Stimulated activated CD4-positive, alpha-beta T cell treated with anti-CD3 and anti-CD28 coated beads, TNF-alpha, amount 100 ng/mL, for 1 hour (primary cell): ENCODE data around the gene ZBED1.
"Not testable (repeated sequence)": the region's sequence is repeated elsewhere in the genome, so short reads cannot be mapped to it uniquely, and the experiment has no call there.

Source experiments
- DNase-seq, 3 donors: peaks; one replicate each; pipeline ENCODE4 v3.0.0-alpha.2; 2020; ENCODE audit warnings: low read depth in 3 of 3, low spot score in 1 of 3

ZBED1 gene

DNA sequence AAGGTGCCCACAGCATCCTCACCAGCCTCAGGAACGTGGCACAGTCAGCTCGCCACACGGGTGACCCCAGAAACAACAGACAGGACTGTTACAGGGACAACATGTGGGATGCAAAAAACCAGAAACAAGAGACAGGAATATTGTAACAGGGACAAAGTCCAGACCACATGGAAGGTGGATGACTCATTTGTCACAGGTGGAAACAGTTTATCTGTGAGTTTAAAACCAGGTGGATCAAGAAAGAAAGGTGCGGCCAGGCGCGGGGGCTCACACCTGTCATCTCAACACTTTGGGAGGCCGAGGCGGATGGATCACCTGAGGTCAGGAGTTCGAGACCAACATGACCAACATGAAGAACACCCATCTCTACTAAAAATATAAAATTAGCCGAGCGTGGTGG, 23.5 kb downstream of the ZBED1 start:
- not testable (repeated sequence) for DNase-seq

DNA sequence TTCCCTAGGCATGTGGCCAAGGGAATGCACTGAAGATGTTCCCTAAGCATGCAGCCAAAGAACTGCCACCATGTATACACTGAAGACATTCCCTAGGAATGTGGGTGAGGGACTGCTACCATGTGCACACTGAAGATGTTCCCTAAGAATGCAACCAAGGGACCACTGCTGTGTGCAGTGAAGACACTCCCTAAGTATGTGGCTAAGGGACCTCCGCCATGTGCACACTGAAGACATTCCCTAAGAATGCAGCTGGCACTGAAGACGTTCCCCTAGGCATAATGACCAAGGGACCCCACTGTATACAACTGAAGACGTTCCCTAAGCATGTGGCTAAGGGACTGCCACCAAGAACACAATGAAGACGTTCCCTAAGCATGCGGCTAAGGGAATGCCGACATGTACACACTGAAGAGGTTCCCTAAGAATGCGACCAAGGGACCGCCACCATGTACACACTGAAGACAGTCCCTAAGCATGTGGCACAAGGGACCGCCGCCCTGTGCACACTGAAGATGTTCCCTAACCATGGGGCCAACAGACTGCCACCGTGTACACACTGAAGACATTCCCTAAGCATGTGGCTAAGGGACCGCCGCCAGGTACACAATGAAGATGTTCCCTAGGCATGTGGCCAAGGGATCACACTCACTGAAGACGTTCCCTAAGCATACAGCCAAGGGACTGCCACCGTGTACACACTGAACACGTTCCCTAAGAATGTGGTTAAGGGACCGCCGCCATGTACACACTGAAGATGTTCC, 25.6 kb downstream of the ZBED1 start:
- DNase-seq: no peak

DNA sequence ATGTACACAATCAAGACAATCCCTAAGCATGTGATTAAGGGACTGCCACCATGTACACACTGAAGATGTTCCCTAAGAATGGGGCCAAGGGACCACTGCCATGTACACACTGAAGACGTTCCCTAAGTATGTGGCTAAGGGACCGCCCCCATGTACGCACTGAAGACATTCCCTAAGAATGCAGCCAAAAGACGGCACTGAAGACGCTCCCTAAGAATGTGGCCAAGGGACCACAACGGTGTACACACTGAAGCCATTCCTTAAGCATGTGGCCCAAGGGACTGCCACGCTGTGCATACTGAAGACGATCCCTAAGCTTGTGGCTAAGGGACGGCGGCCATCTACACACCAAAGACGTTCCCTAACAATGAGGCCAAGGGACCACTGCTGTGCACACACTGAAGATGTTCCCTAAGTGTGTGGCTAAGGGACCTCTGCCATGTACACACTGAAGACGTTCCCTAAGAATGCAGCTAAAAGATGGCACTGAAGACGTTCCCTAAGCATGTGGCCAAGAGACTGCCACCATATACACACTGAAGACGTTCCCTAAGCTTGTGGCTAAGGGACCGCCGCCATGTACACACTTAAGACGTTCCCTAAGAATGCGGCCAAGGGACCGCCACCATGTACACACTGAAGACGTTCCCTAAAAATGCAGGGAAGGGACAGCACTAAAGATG, 26.4 kb downstream of the ZBED1 start:
- DNase-seq: no peak

DNA sequence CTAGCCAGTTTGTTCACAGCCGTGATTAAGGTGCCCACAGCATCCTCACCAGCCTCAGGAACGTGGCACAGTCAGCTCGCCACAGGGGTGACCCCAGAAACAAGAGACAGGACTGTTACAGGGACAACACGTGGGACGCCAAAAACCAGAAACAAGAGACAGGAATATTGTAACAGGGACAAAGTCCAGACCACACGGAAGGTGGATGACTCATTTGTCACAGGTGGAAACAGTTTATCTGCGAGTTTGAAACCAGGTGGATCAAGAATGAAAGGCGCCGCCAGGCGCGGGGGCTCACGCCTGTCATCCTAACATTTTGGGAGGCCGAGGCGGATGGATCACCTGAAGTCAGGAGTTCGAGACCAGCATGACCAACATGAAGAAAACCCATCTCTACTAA, 27.7 kb downstream of the ZBED1 start:
- not testable (repeated sequence) for DNase-seq

DNA sequence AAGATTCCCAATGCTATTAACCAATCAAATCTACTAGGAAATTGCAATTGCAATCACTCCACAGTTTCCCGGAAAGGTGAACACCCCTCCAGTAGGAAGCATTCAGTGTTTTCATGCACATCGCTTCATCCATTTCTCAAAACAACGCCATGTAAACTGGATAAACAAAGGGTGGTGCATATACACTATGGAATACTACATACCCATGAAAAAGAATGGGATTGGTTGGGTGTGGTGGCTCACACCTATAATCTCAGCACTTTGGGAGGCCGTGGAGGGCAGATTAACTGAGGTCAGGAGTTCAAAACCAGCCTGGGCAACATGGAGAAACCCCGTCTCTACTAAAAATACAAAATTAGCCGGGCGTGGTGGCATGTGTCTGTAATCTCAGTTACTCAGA, 29.1 kb downstream of the ZBED1 start:
- no peak for DNase-seq

DNA sequence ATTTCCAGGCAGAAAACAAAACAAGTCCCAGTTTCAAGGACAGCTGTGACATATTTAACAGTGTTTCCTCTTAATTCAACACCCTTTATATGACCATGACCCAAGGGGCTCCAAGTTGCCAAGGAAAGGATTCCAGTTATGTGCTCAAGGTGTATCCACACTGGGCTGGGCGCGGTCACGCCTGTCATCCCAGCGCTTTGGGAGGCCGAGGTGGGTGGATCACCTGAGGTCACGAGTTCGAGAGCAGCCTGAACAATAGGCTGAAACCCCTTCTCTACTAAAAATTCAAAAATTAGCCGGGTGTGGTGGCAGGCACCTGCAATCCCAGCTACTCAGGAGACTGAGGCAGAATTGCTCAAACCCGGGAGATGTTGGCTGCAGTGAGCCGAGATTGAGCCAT, 29.6 kb downstream of the ZBED1 start:
- not testable (repeated sequence) for DNase-seq

DNA sequence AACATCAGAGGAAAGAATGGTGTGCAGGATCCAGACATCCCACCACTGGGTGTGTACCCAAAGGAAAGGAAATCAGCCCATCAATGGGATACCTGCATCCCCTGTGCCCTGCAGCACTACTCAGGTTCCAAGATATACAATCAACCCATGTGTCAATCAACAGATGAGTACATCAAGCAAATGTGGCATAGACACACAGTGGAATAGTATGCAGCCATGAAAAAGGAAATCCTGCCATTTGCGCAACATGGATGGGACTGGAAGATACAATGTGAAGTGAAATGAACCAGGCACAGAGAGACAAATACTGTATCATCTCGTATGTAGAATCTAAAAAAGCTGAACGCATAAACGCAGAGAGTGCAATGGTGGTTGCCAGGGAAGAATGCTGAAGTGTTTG, 30.9 kb downstream of the ZBED1 start:
- DNase-seq: not testable (repeated sequence)

DNA sequence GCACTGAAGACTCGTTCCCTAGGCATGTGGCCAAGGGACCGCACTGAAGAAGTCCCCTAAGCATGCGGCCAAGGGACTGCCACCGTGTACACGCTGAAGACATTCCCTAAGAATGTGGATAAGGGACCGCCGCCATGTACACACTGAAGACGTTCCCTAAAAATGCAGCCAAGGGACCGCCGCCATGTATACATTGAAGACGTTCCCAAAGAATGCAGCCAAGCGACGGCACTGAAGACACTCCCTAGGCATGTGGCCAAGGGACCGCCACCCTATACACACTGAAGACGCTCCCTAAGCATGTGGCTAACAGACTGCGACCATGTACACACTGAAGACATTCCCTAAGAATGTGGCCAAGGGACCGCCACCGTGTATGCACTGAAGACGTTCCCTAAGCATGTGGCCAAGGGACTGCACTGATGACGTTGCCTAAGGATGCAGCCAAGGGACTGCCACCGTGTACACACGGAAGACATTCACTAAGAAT, 31.5 kb downstream of the ZBED1 start:
- no peak for DNase-seq

DNA sequence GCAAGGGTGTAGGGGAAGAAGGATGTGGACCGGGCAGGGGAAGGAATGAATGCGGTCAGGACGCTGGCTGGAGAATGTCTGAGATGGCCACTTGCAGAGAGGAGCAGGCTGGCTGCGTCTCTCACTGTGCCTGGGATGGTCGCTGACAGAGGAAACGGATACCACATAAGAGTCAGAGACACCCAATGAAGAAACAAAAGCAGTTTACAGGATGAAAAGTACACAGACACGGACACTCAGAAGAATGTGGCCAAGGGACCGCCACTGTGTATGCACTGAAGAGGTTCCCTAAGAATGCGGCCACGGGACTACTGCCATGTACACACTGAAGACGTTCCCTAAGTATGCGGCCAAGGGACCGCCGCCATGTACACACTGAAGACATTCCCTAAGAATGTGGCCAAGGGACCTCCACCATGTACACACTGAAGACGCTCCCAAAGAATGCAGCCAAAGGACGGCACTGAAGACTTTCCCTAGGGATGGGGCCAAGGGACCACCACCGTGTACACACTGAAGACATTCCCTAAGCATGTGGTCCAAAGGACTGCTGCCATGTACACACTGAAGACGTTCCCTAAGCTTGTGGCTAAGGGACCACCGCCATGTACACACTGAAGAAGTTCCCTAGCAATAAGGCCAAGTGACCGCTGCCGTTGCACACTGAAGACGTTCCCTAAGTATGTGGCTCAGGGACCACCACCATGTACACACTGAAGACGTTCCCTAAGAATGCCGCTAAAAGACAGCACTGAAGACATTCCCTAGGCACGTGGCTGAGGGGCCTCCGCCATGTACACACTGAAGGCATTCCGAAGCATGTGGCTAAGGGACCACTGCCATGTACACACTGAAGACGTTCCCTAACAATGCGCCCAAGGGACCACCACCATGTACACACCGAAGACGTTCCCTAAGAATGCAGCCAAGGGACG, 32.2 kb downstream of the ZBED1 start:
- DNase-seq: no peak

DNA sequence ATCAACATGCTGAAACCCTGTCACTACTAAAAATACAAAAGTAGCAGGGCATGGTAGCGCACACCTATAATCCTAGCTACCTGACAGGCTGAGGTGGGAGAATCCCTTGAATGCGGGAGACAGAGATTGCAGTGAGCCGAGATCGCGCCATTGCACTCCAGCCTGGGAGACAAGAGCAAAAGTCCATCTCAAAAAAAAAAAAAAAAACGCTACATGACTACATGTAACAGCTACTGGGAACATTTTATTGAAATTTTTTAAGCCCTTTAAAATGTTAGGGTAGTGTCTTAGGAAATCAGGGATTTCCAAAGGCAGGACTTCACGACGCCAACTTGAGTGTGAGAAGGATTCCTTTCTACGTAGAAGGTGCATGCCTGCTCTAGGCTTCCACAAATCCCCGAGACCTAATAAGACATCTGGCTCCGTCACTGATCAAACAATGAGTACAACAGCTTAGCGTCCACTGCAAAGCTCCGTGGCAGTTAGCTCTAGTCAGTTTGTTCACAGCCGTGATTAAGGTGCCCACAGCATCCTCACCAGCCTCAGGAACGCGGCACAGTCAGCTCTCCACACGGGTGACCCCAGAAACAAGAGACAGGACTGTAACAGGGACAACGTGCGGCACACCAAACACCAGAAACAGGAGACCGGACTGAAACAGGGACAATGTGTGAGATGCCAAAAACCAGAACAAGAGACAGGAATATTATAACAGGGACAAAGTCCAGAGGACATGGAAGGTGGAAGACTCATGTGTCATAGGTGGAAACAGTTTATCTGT, 33.7 kb downstream of the ZBED1 start:
- DNase-seq: no peak

DNA sequence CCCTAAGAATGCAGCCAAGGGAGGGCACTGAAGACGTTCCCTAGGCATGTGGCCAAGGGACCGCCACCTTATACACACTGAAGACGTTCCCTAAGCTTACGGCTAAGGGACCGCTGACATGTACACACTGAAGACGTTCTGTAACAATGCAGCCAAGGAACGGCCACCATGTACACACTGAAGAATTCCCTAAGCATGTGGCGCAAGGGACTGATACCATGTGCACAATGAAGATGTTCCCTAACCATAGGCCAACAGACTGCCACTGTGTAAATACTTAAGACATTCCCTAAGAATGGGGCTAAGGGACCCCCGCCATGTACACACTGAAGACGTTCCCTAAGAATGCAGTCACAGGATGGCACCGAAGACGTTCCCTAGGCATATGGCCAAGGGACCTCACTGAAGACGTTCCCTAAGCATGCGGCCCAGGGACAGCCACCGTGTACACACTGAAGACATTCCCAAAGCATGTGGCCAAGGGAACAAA, 36.1 kb downstream of the ZBED1 start:
- no peak for DNase-seq

DNA sequence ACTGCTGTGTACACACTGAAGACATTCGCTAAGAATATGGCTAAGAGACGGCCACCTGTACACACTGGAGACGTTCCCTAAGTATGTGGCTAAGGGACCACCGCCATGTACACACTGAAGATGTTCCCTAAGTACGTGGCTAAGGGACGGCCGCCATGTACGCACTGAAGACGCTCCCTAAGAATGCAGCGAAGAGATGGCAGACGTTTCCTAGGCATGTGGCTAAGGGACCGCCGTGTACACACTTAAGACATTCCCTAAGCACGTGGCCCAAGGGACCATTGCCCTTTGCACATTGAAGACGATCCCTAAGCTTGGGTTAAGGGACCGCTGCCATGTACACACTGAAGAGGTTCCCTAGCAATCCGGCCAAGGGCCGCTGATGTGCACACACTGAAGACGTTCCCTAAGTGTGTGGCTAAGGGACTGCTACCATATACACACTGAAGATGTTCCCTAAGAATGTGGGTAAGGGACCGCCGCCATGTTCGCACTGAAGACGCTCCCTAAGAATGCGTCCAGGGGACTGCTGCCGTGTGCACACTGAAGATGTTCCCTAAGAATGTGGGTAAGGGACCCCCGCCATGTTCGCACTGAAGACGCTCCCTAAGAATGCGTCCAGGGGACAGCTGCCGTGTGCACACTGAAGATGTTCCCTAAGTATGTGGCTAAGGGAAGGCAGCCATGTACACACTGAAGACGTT, 36.7 kb downstream of the ZBED1 start:
- DNase-seq: no peak

DNA sequence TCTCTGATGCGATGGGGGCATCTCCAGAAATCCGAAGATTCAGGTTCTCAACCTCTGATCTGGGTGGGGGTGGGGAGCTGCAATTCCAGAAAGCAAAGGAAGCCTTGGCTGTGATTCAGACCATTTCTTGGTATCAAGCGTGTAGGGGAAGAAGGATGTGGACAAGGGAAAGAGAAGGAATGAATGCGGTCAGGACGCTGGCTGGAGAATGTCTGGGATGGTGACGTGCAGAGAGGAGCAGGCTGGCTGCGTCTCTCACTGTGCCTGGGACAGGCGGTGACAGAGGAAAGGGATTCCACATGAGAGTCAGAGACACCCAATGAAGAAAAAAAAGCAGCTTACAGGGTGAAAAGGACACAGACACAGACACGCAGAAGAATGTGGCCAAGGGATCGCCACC, 37.3 kb downstream of the ZBED1 start:
- not testable (repeated sequence) for DNase-seq

DNA sequence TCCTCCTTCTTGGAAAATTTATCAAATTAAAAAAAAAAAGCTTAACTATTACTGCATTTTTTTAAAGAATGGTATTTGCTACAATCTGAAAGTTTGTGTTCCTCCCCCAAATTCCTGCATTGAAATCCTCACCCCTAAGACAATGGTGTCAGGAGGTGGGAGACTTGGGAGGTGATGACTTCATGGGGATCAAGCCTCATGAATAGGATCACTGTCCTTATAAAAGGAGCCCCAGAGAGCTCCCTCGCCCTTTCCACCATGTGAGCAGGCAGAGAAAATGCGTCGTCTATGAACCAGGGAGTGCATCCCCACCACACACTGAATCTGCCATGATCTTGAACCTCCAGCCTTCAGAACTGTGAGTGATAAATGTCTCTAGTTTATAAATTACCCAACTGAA, 38.0 kb downstream of the ZBED1 start:
- DNase-seq: no peak

DNA sequence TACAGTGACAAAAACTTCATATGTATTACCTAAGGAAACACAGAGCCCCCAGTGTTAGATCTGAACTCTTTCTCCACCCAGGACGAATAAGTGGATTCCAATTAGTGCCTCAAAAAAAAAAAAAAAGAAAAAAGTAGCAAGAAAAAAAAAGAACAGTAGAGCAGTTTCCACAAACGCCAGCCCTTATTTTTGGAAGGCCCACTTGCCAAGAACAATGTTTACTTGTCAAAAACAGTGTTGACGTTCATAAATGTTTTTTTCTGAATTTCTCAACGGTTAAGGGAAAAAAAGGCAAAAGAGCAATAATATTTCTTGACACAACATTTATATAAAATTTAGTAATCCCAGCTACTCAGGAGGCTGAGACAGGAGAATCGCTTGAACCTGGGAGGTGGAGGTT, 38.7 kb downstream of the ZBED1 start:
- no peak for DNase-seq

DNA sequence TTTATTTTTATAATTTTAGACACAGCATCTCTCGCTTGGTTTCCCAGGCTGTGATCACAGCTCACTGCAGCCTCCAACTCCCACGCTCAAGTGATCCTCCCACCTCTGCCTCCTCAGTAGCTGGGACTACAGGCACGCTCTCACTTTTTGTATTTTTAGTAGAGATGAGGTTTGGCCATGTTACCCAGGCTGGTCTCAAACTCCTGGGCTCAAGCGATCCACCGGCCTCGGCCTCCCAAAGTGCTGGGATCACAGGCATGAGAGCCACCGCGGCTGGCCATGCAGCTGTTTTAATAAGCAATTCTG, 39.1 kb downstream of the ZBED1 start:
- no peak for DNase-seq

DNA sequence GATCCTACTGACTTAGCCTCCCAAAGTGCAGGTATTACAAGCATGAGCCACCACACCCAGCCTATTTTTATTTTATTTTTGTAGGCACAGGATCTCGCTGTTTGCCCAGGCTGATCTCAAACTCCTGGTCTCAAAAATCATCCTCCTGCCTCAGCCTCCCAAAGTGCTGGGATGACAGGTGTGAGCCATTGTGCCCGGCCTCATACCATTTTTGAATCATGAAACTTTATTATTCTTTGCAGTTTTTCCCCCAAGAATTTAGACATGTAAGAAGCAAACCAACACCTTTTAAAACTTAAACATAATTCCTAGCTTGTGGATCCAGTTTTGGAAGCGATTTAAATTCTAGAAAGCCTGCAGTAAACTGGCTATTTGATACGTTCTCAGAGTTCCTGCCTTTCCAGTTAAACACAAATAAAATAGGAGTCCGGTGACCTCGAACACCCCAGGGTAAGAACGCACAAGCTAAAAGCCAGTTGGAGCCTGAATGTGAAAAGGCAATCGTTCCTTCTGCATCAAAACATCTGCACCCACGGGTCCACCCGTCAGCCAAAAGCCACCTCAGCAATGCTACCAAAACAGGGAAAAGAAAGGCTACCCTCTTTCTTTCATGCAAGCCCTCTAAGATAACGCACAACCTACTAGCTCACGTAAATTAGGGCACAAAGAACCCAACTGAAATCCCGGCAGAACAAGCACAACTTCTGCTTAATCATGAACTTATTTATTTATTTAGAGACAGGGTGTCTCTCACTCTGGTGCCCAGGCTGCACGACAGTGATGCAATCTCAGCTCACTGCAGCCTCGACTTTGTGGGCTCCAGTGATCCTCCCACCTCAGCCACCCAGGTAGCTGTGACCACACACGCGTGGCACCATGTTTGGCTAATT, 39.7 kb downstream of the ZBED1 start:
- DNase-seq: not testable (repeated sequence)

DNA sequence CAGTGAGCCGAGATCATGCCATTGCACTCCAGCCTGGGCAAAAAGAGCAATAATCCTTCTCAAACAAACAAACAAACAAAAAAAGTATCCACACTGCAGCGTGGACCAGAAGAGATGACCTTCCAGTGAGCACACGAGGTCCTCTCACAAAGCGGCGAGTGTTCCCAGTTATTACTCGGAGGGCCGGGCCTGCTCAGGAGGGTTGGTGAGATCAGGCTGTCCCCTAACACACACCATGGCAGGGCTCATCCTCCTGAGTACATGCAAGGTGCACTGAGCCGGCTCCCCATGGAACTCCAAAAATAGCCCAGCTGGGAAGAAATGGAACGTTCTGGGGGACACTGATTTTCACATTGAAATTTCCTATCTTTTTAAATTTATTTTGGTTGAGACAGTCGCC, 40.7 kb downstream of the ZBED1 start:
- not testable (repeated sequence) for DNase-seq

DNA sequence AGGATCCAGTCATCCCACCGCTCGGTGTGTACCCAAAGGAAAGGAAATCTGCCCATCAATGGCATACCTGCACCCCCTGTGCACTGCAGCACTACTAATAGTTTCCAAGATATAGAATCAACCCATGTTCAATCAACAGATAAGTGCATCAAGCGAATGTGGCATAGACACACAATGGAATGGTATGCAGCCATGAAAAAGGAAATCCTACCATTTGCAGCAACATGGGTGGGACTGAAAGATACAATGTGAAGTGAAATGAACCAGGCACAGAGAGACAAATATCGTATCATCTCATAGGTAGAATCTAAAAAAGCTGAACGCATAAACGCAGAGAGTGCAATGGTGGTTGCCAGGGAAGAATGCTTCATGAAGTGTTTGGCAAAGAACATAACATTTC, 42.5 kb downstream of the ZBED1 start:
- no peak for DNase-seq
